ENCODE data around the gene DPEP2NB.
A peak's percentile ranks its signal among the peaks of the same experiment; 100 is the strongest.
"Not testable (repeated sequence)": the region's sequence is repeated elsewhere in the genome, so short reads cannot be mapped to it uniquely, and the experiment has no call there.

Gene DPEP2NB

GRCh38 chr16:67977469-67978227, 38.1 kb downstream of the DPEP2NB start:
- H3K9me3 ChIP-seq (ENCODE audit: severe bottlenecking) = no peaks in the 10 kb centered on the region
- no peaks in the 10 kb centered on the region for H3K4me1 ChIP-seq (ENCODE audit: insufficient read depth, poor library complexity, severe bottlenecking)
- no peaks in the 10 kb centered on the region for H3K27me3 ChIP-seq (ENCODE audit: insufficient read depth, poor library complexity, severe bottlenecking)
- H3K27ac ChIP-seq (ENCODE audit: poor library complexity, severe bottlenecking) = no peak overlapping the region
- no peaks in the 10 kb centered on the region for H3K36me3 ChIP-seq (ENCODE audit: low read depth)
- no peak for ATAC-seq (ENCODE audit: low read depth)
- DNase-seq (ENCODE audit: low spot score) = no peak
- TF ChIP-seq CTCF (IDR thresholded peaks at IDR 0.05; ENCODE audit: poor library complexity, severe bottlenecking) = no peak
- H3K4me3 ChIP-seq (ENCODE audit: severe bottlenecking) = no peak overlapping the region

- no peak for TF ChIP-seq CTCF (IDR thresholded peaks at IDR 0.05; ENCODE audit: poor library complexity, severe bottlenecking)
- ATAC-seq (ENCODE audit: low read depth) = peak; percentile 7; the same call in 1 of the 3 replicates
- no peaks in the 10 kb centered on the region for H3K9me3 ChIP-seq (ENCODE audit: severe bottlenecking)
- no peak overlapping the region for H3K27ac ChIP-seq (ENCODE audit: poor library complexity, severe bottlenecking)
- no peak overlapping the region for H3K4me3 ChIP-seq (ENCODE audit: severe bottlenecking)
- DNase-seq (ENCODE audit: low spot score) = no peak
- H3K36me3 ChIP-seq (ENCODE audit: low read depth) = no peaks in the 10 kb centered on the region
- no peaks in the 10 kb centered on the region for H3K4me1 ChIP-seq (ENCODE audit: insufficient read depth, poor library complexity, severe bottlenecking)
- H3K27me3 ChIP-seq (ENCODE audit: insufficient read depth, poor library complexity, severe bottlenecking) = no peaks in the 10 kb centered on the region
Observed at GRCh38 chr16:67977005-67977404, 38.7 kb downstream of the DPEP2NB start.

- ATAC-seq (ENCODE audit: low read depth) = no peak
- Histone ChIP-seq H3K4me3 (ENCODE audit: severe bottlenecking) (no peak overlapping the region), H3K9me3 (ENCODE audit: severe bottlenecking) (no peaks in the 10 kb centered on the region), H3K27me3 (ENCODE audit: insufficient read depth, poor library complexity, severe bottlenecking) (no peaks in the 10 kb centered on the region), H3K4me1 (ENCODE audit: insufficient read depth, poor library complexity, severe bottlenecking) (no peaks in the 10 kb centered on the region), H3K36me3 (ENCODE audit: low read depth) (no peaks in the 10 kb centered on the region), H3K27ac (ENCODE audit: poor library complexity, severe bottlenecking) (no peak overlapping the region)
- TF ChIP-seq CTCF (IDR thresholded peaks at IDR 0.05; ENCODE audit: poor library complexity, severe bottlenecking) = no peak
- no peak for DNase-seq (ENCODE audit: low spot score)
Observed at GRCh38 chr16:67976205-67976604, 39.5 kb downstream of the DPEP2NB start.

- Histone ChIP-seq H3K4me3 (ENCODE audit: severe bottlenecking) (no peak overlapping the region), H3K27ac (ENCODE audit: poor library complexity, severe bottlenecking) (no peak overlapping the region), H3K9me3 (ENCODE audit: severe bottlenecking) (no peaks in the 10 kb centered on the region), H3K36me3 (ENCODE audit: low read depth) (no peaks in the 10 kb centered on the region), H3K4me1 (ENCODE audit: insufficient read depth, poor library complexity, severe bottlenecking) (no peaks in the 10 kb centered on the region), H3K27me3 (ENCODE audit: insufficient read depth, poor library complexity, severe bottlenecking) (no peaks in the 10 kb centered on the region)
- TF ChIP-seq CTCF (IDR thresholded peaks at IDR 0.05; ENCODE audit: poor library complexity, severe bottlenecking) = no peak
- DNase-seq (ENCODE audit: low spot score) (no peak), ATAC-seq (ENCODE audit: low read depth) (no peak)
Observed at GRCh38 chr16:67975321-67976105, 40.2 kb downstream of the DPEP2NB start.

- H3K9me3 ChIP-seq (ENCODE audit: severe bottlenecking); ATAC-seq (ENCODE audit: low read depth); H3K27ac ChIP-seq (ENCODE audit: poor library complexity, severe bottlenecking); H3K36me3 ChIP-seq (ENCODE audit: low read depth); H3K4me3 ChIP-seq (ENCODE audit: severe bottlenecking); H3K4me1 ChIP-seq (ENCODE audit: insufficient read depth, poor library complexity, severe bottlenecking); DNase-seq (ENCODE audit: low spot score); H3K27me3 ChIP-seq (ENCODE audit: insufficient read depth, poor library complexity, severe bottlenecking): not testable (repeated sequence)
Observed at GRCh38 chr16:67972285-67972684, 43.4 kb downstream of the DPEP2NB start.

All from RWPE2 (cell line).